Measurements from ENCODE around the gene PTH2R.

DNA sequence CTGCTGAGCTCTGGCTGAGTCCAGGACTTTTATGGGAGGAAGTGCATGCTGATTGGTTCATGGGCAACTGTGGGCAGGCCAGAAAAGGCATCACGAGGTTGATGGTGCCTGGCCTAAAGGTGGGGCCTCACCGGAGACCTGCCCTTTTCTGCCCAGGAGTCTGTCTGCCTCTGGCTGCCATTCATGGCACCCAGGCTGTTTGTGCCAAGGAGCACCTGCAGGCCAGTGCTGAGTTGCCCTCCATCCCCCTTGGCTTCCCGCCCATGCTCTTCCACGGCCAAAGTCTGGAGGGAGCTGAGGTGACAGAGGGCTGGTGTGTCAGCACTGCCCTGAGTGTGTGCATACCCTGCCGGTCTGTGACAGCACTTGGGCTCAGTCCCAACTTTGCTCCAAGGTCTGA, 123.2 kb downstream of the PTH2R start:
- TF ChIP-seq EZH2phosphoT487 (IDR thresholded peaks at IDR 0.05; ENCODE audit: unreplicated experiment) = no peak
- TF ChIP-seq CTCF (conservative IDR thresholded peaks at IDR 0.05; ENCODE audit: low read depth in 2 of 2) = no peak
- no peak for TF ChIP-seq REST (IDR thresholded peaks at IDR 0.05; ENCODE audit: unreplicated experiment)
- TF ChIP-seq JUNB (IDR thresholded peaks at IDR 0.05; ENCODE audit: unreplicated experiment) = no peak
- no peak for TF ChIP-seq ZNF462 (CRISPR knock-in tag; IDR thresholded peaks at IDR 0.05)
- no peak for TF ChIP-seq EZH2 (IDR thresholded peaks at IDR 0.05; ENCODE audit: low read depth, unreplicated experiment)
- no peak for TF ChIP-seq POLR2AphosphoS5 (IDR thresholded peaks at IDR 0.05; ENCODE audit: low read depth)
- no peak for TF ChIP-seq CREB1 (CRISPR knock-in tag; IDR thresholded peaks at IDR 0.05; ENCODE audit: low read depth)
- TF ChIP-seq STAT1 (IDR thresholded peaks at IDR 0.05; ENCODE audit: unreplicated experiment) = no peak
- TF ChIP-seq, protein P1, sequence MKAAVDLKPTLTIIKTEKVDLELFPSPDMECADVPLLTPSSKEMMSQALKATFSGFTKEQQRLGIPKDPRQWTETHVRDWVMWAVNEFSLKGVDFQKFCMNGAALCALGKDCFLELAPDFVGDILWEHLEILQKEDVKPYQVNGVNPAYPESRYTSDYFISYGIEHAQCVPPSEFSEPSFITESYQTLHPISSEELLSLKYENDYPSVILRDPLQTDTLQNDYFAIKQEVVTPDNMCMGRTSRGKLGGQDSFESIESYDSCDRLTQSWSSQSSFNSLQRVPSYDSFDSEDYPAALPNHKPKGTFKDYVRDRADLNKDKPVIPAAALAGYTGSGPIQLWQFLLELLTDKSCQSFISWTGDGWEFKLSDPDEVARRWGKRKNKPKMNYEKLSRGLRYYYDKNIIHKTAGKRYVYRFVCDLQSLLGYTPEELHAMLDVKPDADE (IDR thresholded peaks at IDR 0.05) = no peak
- no peak for TF ChIP-seq NANOG (IDR thresholded peaks at IDR 0.05; ENCODE audit: borderline replicate concordance)

All from GM23338 (cell line).